T-helper 17 cell (primary cell): Measurements from ENCODE around the gene NPTN. TPM values are rescaled to one million over a fixed set of nuclear protein-coding genes. Genes with fewer than 3 reads are reported as not detected.
"Not testable (repeated sequence)": the region's sequence is repeated elsewhere in the genome, so short reads cannot be mapped to it uniquely, and the experiment has no call there.

Experiments
- ATAC-seq: fragments of 150-1000 bp; cut with Tn5 transposase; 2 replicates; pipeline ENCODE4 v1.10.0; 2021; ENCODE audit warnings: mild to moderate bottlenecking, moderate library complexity
- DNase-seq, 3 donors: peaks; one replicate each; pipeline versions ENCODE4 v3.0.0 to v3.0.0-alpha.2; 2020 to 2021
- H3K9me3 ChIP-seq: one replicate; pipeline ENCODE4 v1.7.0; 2013; ENCODE audit warnings: low read length, mild to moderate bottlenecking; ENCODE audit not compliant: control insufficient read depth, poor library complexity, severe bottlenecking
- H3K27ac Mint-ChIP-seq: one replicate; pipeline ENCODE4 v1.8.0; 2022; ENCODE audit warnings: mild to moderate bottlenecking, moderate library complexity, mixed read lengths
- H3K27me3 Mint-ChIP-seq: one replicate; pipeline ENCODE4 v1.8.0; 2022; ENCODE audit warnings: mixed read lengths
- H3K36me3 Mint-ChIP-seq: one replicate; pipeline ENCODE4 v1.8.0; 2022; ENCODE audit warnings: low read depth, mixed read lengths
- H3K4me1 Mint-ChIP-seq: one replicate; pipeline ENCODE4 v1.8.0; 2022; ENCODE audit warnings: mild to moderate bottlenecking, mixed read lengths
- H3K4me3 Mint-ChIP-seq: one replicate; pipeline ENCODE4 v1.8.0; 2022; ENCODE audit warnings: mild to moderate bottlenecking, moderate library complexity, mixed read lengths
- total RNA-seq, 4 donors: library from RNA in 2 of 4; stranded (reverse) in 2 of 4; gene quantifications; one replicate each; pipeline ENCODE4 v1.2.3 and lab custom pipeline; 2022 to 2026

The NPTN gene
- total RNA-seq, 2 donors from 2014 or later, result 25.0 to 48.5 TPM

- ATAC-seq (no peak), DNase-seq (no peak)
- H3K4me1 Mint-ChIP-seq, result peaks cover 5% of the 10 kb centered on the region
- H3K27me3 Mint-ChIP-seq, result peaks cover 55% of the 10 kb centered on the region
- no peaks in the 10 kb centered on the region for H3K9me3 ChIP-seq
- H3K36me3 Mint-ChIP-seq, result peaks cover 4% of the 10 kb centered on the region
- H3K27ac Mint-ChIP-seq, result no peak overlapping the region
- no peak overlapping the region for H3K4me3 Mint-ChIP-seq
Observed at GRCh38 chr15:73655724-73656123, 22.5 kb upstream of the NPTN start.

GRCh38 chr15:73654659-73655058 lies 21.5 kb upstream of the NPTN start:
- Mint-ChIP-seq H3K27me3 (peaks cover 58% of the 10 kb centered on the region), H3K36me3 (peaks cover 4% of the 10 kb centered on the region), H3K4me1 (no peaks in the 10 kb centered on the region), H3K4me3 (no peak overlapping the region), H3K27ac (no peak overlapping the region)
- ATAC-seq (no peak), DNase-seq (no peak)
- no peaks in the 10 kb centered on the region for H3K9me3 ChIP-seq

- no peak for ATAC-seq
- no peak overlapping the region for H3K27ac Mint-ChIP-seq
- no peaks in the 10 kb centered on the region for H3K4me1 Mint-ChIP-seq
- DNase-seq, result no peak
- H3K36me3 Mint-ChIP-seq, result no peaks in the 10 kb centered on the region
- H3K27me3 Mint-ChIP-seq, result peaks cover 65% of the 10 kb centered on the region
- no peaks in the 10 kb centered on the region for H3K9me3 ChIP-seq
- H3K4me3 Mint-ChIP-seq, result no peak overlapping the region
Observed at GRCh38 chr15:73650416-73651126, 17.4 kb upstream of the NPTN start.

- ATAC-seq, result no peak
- H3K36me3 Mint-ChIP-seq, result no peaks in the 10 kb centered on the region
- no peak overlapping the region for H3K4me3 Mint-ChIP-seq
- H3K27me3 Mint-ChIP-seq, result peaks cover 45% of the 10 kb centered on the region
- H3K27ac Mint-ChIP-seq, result no peak overlapping the region
- DNase-seq, result no peak
- H3K4me1 Mint-ChIP-seq, result no peaks in the 10 kb centered on the region
- H3K9me3 ChIP-seq, result no peaks in the 10 kb centered on the region
Observed at GRCh38 chr15:73648014-73648295, 14.8 kb upstream of the NPTN start.

GRCh38 chr15:73647259-73648013 lies 14.2 kb upstream of the NPTN start:
- H3K4me3 Mint-ChIP-seq, result no peak overlapping the region
- H3K27ac Mint-ChIP-seq, result no peak overlapping the region
- H3K9me3 ChIP-seq, result no peaks in the 10 kb centered on the region
- no peaks in the 10 kb centered on the region for H3K36me3 Mint-ChIP-seq
- ATAC-seq (no peak), DNase-seq (no peak)
- H3K4me1 Mint-ChIP-seq, result no peaks in the 10 kb centered on the region
- H3K27me3 Mint-ChIP-seq, result peaks cover 41% of the 10 kb centered on the region

- ATAC-seq, H3K9me3 ChIP-seq, H3K4me1 Mint-ChIP-seq, H3K4me3 Mint-ChIP-seq, H3K27ac Mint-ChIP-seq, DNase-seq, H3K36me3 Mint-ChIP-seq: not testable (repeated sequence)
- peaks cover 47% of the 10 kb centered on the region for H3K27me3 Mint-ChIP-seq
Observed at GRCh38 chr15:73639464-73639863, 6.3 kb upstream of the NPTN start.

- ATAC-seq (no peak), DNase-seq (no peak)
- H3K9me3 ChIP-seq, result peaks cover 3% of the 10 kb centered on the region
- Mint-ChIP-seq H3K4me3 (no peak overlapping the region), H3K27me3 (peaks cover 47% of the 10 kb centered on the region), H3K27ac (no peak overlapping the region), H3K4me1 (peaks cover 15% of the 10 kb centered on the region), H3K36me3 (no peaks in the 10 kb centered on the region)
Observed at GRCh38 chr15:73637527-73637926, 4.3 kb upstream of the NPTN start.

GRCh38 chr15:73633991-73634495 lies 854 bp upstream of the NPTN start:
- H3K27me3 Mint-ChIP-seq, result peaks cover 20% of the 10 kb centered on the region
- H3K4me3 Mint-ChIP-seq, result peak overlapping the region; percentile 97
- peaks cover 35% of the 10 kb centered on the region for H3K4me1 Mint-ChIP-seq
- H3K9me3 ChIP-seq, result no peaks in the 10 kb centered on the region
- DNase-seq (no peak), ATAC-seq (no peak)
- peak overlapping the region; percentile 94 for H3K27ac Mint-ChIP-seq
- peaks cover 3% of the 10 kb centered on the region for H3K36me3 Mint-ChIP-seq

- DNase-seq, result peak in 2 of 3 donors; percentile 10 to 11
- Mint-ChIP-seq H3K36me3 (peaks cover 5% of the 10 kb centered on the region), H3K4me3 (peak overlapping the region; percentile 97), H3K27ac (peak overlapping the region; percentile 94), H3K4me1 (peaks cover 42% of the 10 kb centered on the region), H3K27me3 (peaks cover 13% of the 10 kb centered on the region)
- no peaks in the 10 kb centered on the region for H3K9me3 ChIP-seq
- no peak for ATAC-seq
Observed at GRCh38 chr15:73632670-73633058, 525 bp downstream of the NPTN start.

- DNase-seq (no peak), ATAC-seq (no peak)
- Mint-ChIP-seq H3K27me3 (peaks cover 7% of the 10 kb centered on the region), H3K27ac (peak overlapping the region; percentile 94), H3K4me1 (peaks cover 41% of the 10 kb centered on the region), H3K4me3 (peak overlapping the region; percentile 97), H3K36me3 (peaks cover 5% of the 10 kb centered on the region)
- H3K9me3 ChIP-seq, result no peaks in the 10 kb centered on the region
Observed at GRCh38 chr15:73631915-73632669, 1.1 kb downstream of the NPTN start.

GRCh38 chr15:73630921-73631362 lies 2.2 kb downstream of the NPTN start:
- Mint-ChIP-seq H3K4me3 (peak overlapping the region; percentile 31), H3K27me3 (no peaks in the 10 kb centered on the region), H3K36me3 (peaks cover 5% of the 10 kb centered on the region), H3K4me1 (peaks cover 35% of the 10 kb centered on the region), H3K27ac (peak overlapping the region; percentile 94)
- ATAC-seq, result no peak
- no peaks in the 10 kb centered on the region for H3K9me3 ChIP-seq
- DNase-seq, result no peak

- Mint-ChIP-seq H3K4me1 (peaks cover 35% of the 10 kb centered on the region), H3K27me3 (no peaks in the 10 kb centered on the region), H3K4me3 (no peak overlapping the region), H3K36me3 (peaks cover 5% of the 10 kb centered on the region), H3K27ac (no peak overlapping the region)
- DNase-seq, result no peak
- no peak for ATAC-seq
- H3K9me3 ChIP-seq, result no peaks in the 10 kb centered on the region
Observed at GRCh38 chr15:73629798-73630429, 3.3 kb downstream of the NPTN start.
